ENCODE measurements around the gene HBG1. TPM values are rescaled to one million over a fixed set of nuclear protein-coding genes. Genes with fewer than 3 reads are reported as not detected.
A peak's percentile ranks its signal among the peaks of the same experiment; 100 is the strongest.

HBG1 gene
- total and polyA plus RNA-seq, 2 of the 8 experiments (the other 6 are each of a cell fraction or from before 2014, with no cell fraction given), result 0.26 TPM; not detected in 1

- TF ChIP-seq CHD7 (IDR thresholded peaks at IDR 0.05; ENCODE audit: insufficient replicate concordance, low read length) (peak; percentile 83), HDAC2 (IDR thresholded peaks at IDR 0.05; ENCODE audit: borderline replicate concordance in 1 of 2, low read depth in 2 of 2, low read length in 2 of 2) (0 out of 4 replicates have a peak, but pooled peaks of 1 of the 2 experiments have one; percentile 61), TCF12 (IDR thresholded peaks at IDR 0.05; ENCODE audit: low read depth, low read length) (peak; percentile 71), EZH2 (IDR thresholded peaks at IDR 0.05; ENCODE audit: low read depth, low read length, severe bottlenecking) (no peak), SP1 (IDR thresholded peaks at IDR 0.05; ENCODE audit: low read depth, low read length) (0 out of 2 replicates have a peak, but pooled peaks have one; percentile 53), NANOG (IDR thresholded peaks at IDR 0.05; ENCODE audit: insufficient read depth, low read depth, low read length, poor library complexity, severe bottlenecking) (peak; percentile 73)
Measured at GRCh38 chr11:5257296-5257695, 7.6 kb upstream of the HBG1 start (continued).

Measured in H1 (cell line).